Esophagus mucosa (tissue), 1 donor: ENCODE measurements around the gene ITGAD. TPM values are rescaled to one million over a fixed set of nuclear protein-coding genes. Genes with fewer than 3 reads are reported as not detected.

Source experiments
- total RNA-seq: library from RNA; stranded (reverse); gene quantifications from one replicate; pipeline ENCODE4 v1.2.4, GENCODE V29; 2023
- donor health status: DM: yes; HTN: yes; CAD: no.

The ITGAD gene
- total RNA-seq, 1 donor from 2014 or later, result not detected

Other genes starting within 250 kb of the ITGAD start
- 1.5 TPM for gene PRSS36, start 243.3 kb upstream of the ITGAD start, total RNA-seq
- gene FUS, start 213.2 kb upstream of the ITGAD start, total RNA-seq, result 127 TPM
- gene PYCARD, start 190.6 kb upstream of the ITGAD start, total RNA-seq, result 75.6 TPM
- gene TRIM72, start 179.2 kb upstream of the ITGAD start, total RNA-seq, result 0.04 TPM
- gene PYDC1, start 176.2 kb upstream of the ITGAD start, total RNA-seq, result not detected
- 0.96 TPM for gene ITGAM, start 133.4 kb upstream of the ITGAD start, total RNA-seq
- gene ITGAX, start 38.2 kb upstream of the ITGAD start, total RNA-seq, result 1.9 TPM
- gene COX6A2, start 35.0 kb downstream of the ITGAD start, total RNA-seq, result 0.48 TPM
- gene ZNF843, start 49.5 kb downstream of the ITGAD start, total RNA-seq, result 0.32 TPM
- gene ARMC5, start 66.2 kb downstream of the ITGAD start, total RNA-seq, result 9.4 TPM
- gene TGFB1I1, start 78.8 kb downstream of the ITGAD start, total RNA-seq, result 4.3 TPM
- gene SLC5A2, start 89.8 kb downstream of the ITGAD start, total RNA-seq, result 0.12 TPM
- 29.9 TPM for gene RUSF1, start 115.1 kb downstream of the ITGAD start, total RNA-seq
- not detected for gene AHSP, start 134.6 kb downstream of the ITGAD start, total RNA-seq